ENCODE results near the gene DRD5.
"Not testable (repeated sequence)": the region's sequence is repeated elsewhere in the genome, so short reads cannot be mapped to it uniquely, and the experiment has no call there.

The DRD5 gene

GRCh38 chr4:9771034-9771433, 10.4 kb upstream of the DRD5 start:
- no peak for TF ChIP-seq CTCF (IDR thresholded peaks at IDR 0.05; ENCODE audit: poor library complexity, severe bottlenecking)

GRCh38 chr4:9773471-9773870, 8.0 kb upstream of the DRD5 start:
- H3K27me3 ChIP-seq (ENCODE audit: insufficient read depth, poor library complexity, severe bottlenecking): no peaks in the 10 kb centered on the region
- H3K9me3 ChIP-seq (ENCODE audit: severe bottlenecking): no peaks in the 10 kb centered on the region
- ATAC-seq (ENCODE audit: low read depth): no peak
- no peaks in the 10 kb centered on the region for H3K4me1 ChIP-seq (ENCODE audit: insufficient read depth, poor library complexity, severe bottlenecking)
- H3K27ac ChIP-seq (ENCODE audit: poor library complexity, severe bottlenecking): no peak overlapping the region
- TF ChIP-seq CTCF (IDR thresholded peaks at IDR 0.05; ENCODE audit: poor library complexity, severe bottlenecking): no peak
- no peak overlapping the region for H3K4me3 ChIP-seq (ENCODE audit: severe bottlenecking)
- DNase-seq (ENCODE audit: low spot score): no peak
- H3K36me3 ChIP-seq (ENCODE audit: low read depth): no peaks in the 10 kb centered on the region

More at GRCh38 chr4:9771034-9771433, 10.4 kb upstream of the DRD5 start:
- H3K36me3 ChIP-seq (ENCODE audit: low read depth): no peaks in the 10 kb centered on the region
- 0 out of 3 replicates have a peak, but pooled peaks have one; percentile 29 for ATAC-seq (ENCODE audit: low read depth)
- H3K4me1 ChIP-seq (ENCODE audit: insufficient read depth, poor library complexity, severe bottlenecking): no peaks in the 10 kb centered on the region
- no peak overlapping the region for H3K27ac ChIP-seq (ENCODE audit: poor library complexity, severe bottlenecking)
- no peak overlapping the region for H3K4me3 ChIP-seq (ENCODE audit: severe bottlenecking)
- DNase-seq (ENCODE audit: low spot score): no peak
- no peaks in the 10 kb centered on the region for H3K27me3 ChIP-seq (ENCODE audit: insufficient read depth, poor library complexity, severe bottlenecking)
- H3K9me3 ChIP-seq (ENCODE audit: severe bottlenecking): no peaks in the 10 kb centered on the region

- no peaks in the 10 kb centered on the region for H3K36me3 ChIP-seq (ENCODE audit: low read depth)
- no peak for TF ChIP-seq CTCF (IDR thresholded peaks at IDR 0.05; ENCODE audit: poor library complexity, severe bottlenecking)
- no peak for DNase-seq (ENCODE audit: low spot score)
- no peak for ATAC-seq (ENCODE audit: low read depth)
- H3K4me3 ChIP-seq (ENCODE audit: severe bottlenecking): no peak overlapping the region
- H3K27ac ChIP-seq (ENCODE audit: poor library complexity, severe bottlenecking): no peak overlapping the region
- peaks cover 10% of the 10 kb centered on the region for H3K27me3 ChIP-seq (ENCODE audit: insufficient read depth, poor library complexity, severe bottlenecking)
- H3K4me1 ChIP-seq (ENCODE audit: insufficient read depth, poor library complexity, severe bottlenecking): no peaks in the 10 kb centered on the region
- H3K9me3 ChIP-seq (ENCODE audit: severe bottlenecking): no peaks in the 10 kb centered on the region
Observed at GRCh38 chr4:9782136-9782436, 652 bp downstream of the DRD5 start.

GRCh38 chr4:9785891-9786290, 4.5 kb downstream of the DRD5 start:
- not testable (repeated sequence) for DNase-seq (ENCODE audit: low spot score); H3K4me1 ChIP-seq (ENCODE audit: insufficient read depth, poor library complexity, severe bottlenecking); H3K27me3 ChIP-seq (ENCODE audit: insufficient read depth, poor library complexity, severe bottlenecking); H3K36me3 ChIP-seq (ENCODE audit: low read depth); H3K27ac ChIP-seq (ENCODE audit: poor library complexity, severe bottlenecking); H3K4me3 ChIP-seq (ENCODE audit: severe bottlenecking); H3K9me3 ChIP-seq (ENCODE audit: severe bottlenecking); ATAC-seq (ENCODE audit: low read depth)

DNA sequence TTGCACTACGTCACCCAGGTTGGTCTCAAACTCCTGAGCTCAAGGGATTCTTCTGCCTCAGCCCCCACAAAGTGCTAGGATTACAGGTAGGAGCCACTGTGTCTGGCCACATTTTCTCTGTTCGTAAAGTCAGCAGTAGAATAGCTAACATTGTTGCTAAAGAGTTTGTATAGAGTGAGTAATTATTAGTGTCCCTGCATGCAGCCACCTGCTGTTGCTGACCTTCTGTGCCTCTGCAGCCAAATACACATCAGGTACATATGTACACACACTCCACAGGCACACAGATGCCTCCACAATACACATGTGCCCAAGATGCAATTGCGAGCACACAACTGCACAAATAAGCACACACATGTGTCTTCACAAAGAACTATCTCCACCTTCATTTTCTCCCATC, 10.9 kb downstream of the DRD5 start:
- H3K4me1 ChIP-seq (ENCODE audit: insufficient read depth, poor library complexity, severe bottlenecking): no peaks in the 10 kb centered on the region
- no peaks in the 10 kb centered on the region for H3K36me3 ChIP-seq (ENCODE audit: low read depth)
- TF ChIP-seq CTCF (IDR thresholded peaks at IDR 0.05; ENCODE audit: poor library complexity, severe bottlenecking): no peak
- DNase-seq (ENCODE audit: low spot score) (no peak), ATAC-seq (ENCODE audit: low read depth) (no peak)
- no peak overlapping the region for H3K4me3 ChIP-seq (ENCODE audit: severe bottlenecking)
- H3K27ac ChIP-seq (ENCODE audit: poor library complexity, severe bottlenecking): no peak overlapping the region
- H3K27me3 ChIP-seq (ENCODE audit: insufficient read depth, poor library complexity, severe bottlenecking): no peaks in the 10 kb centered on the region
- no peaks in the 10 kb centered on the region for H3K9me3 ChIP-seq (ENCODE audit: severe bottlenecking)

DNA sequence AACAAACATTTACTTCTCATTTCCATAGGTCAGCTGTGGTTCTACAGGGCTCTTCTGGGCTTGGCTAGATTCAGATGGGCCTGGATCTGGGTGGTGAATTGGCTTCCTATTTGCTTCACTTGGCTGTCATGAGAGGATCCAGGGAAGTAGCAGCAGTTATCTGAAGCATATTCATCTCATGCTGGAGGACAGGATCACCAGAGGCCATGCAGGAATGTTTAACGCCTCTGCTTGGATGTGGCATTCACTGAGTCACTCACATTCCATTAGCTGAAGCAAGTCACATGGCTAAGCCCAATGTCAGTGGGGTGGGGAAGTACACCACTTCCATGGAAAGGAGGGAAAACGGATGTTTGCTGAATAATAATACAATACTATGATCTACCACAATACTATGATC, 15.2 kb downstream of the DRD5 start:
- not testable (repeated sequence) for ATAC-seq (ENCODE audit: low read depth); H3K4me1 ChIP-seq (ENCODE audit: insufficient read depth, poor library complexity, severe bottlenecking); H3K36me3 ChIP-seq (ENCODE audit: low read depth); H3K9me3 ChIP-seq (ENCODE audit: severe bottlenecking); DNase-seq (ENCODE audit: low spot score); H3K4me3 ChIP-seq (ENCODE audit: severe bottlenecking); H3K27ac ChIP-seq (ENCODE audit: poor library complexity, severe bottlenecking); H3K27me3 ChIP-seq (ENCODE audit: insufficient read depth, poor library complexity, severe bottlenecking)

Measured in RWPE2 (cell line).